GM18505 (cell line): Measurements from ENCODE around the gene NCKAP5.

Source experiments
- ATAC-seq: cut with Tn5 transposase; IDR thresholded peaks from one replicate; pipeline ENCODE4 v1.9.1; 2021; ENCODE audit not compliant: unreplicated experiment
- POLR2A ChIP-seq: IDR thresholded peaks from 4 replicates; pipeline ENCODE4 v1.6.1; 2011; ENCODE audit warnings: borderline replicate concordance; ENCODE audit not compliant: insufficient read depth, insufficient read length; ENCODE audit errors: extremely low read depth

NCKAP5 gene

DNA sequence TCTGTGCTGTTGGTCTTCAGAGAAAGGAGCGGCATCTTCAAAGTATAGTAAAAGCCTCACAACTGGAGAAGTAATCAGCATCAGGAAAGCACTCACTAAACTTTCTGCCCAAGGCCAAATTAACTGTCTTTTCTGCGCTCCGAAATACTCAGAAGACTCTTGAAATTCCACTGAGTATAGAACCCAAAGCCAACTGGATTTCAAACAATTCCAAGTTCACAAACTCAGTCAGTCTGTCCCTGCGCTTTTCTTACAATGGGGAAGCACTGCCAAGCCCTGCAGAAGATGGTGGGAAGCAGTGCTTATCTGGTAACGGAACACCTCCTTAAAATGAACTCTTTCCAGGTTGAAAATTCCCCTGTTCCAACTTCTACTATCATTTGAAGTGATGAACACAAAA, 193.5 kb downstream of the NCKAP5 start:
- no peak for ATAC-seq
- no peak for TF ChIP-seq POLR2A

DNA sequence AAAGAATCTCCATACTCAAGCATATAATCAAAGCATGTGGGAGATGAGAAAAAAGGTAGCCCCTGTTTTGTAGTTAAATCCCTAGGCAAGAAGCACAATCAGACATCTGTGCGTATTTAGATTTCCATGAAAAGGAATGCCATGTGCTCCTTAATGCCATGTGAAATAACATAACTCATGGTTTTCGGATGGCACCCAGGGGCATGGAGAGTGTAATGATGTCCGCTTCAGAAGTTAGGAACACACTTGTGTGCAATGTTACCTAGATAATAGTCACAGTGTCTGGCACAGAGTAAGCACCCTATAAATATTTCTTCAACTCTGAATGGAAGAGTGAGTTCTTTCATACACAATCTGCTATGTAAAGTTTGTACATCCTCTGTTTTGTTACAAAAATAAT, 197.0 kb downstream of the NCKAP5 start:
- no peak for TF ChIP-seq POLR2A
- ATAC-seq: no peak

DNA sequence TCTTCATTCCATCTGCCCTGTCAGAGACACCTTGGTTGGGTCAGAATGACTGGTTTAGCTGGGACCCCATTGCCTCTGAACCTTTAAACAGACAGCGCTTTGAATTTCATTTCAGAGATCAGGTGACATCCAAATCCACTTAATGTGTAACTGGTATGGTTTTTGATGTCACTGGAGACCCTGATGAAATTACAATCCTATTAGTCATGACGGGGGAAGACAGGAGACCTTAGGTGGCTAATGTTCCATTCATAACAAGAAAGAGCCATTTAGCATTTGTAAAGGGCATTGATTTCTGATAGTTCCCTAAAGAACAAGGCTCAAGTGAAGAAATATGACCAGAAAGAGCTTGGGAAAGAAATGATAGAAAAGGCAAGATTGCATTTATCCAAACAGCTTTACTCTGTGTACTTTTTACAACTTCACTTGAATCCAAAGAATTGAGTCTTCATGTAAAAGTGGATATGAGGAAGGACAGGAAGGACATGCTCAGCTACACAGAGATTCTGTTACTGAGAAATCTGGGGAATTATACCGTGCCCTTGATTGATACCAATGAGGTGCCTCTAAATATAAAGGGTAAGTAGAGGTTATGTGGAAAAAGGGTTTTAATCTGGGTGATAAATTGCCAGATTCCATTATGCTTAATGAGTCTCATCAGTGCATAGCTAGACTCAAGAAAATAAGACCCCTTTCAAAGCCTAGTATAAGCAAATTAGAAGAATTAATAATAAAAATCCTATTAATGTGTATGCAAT, 198.2 kb downstream of the NCKAP5 start:
- no peak for ATAC-seq
- TF ChIP-seq POLR2A: no peak

DNA sequence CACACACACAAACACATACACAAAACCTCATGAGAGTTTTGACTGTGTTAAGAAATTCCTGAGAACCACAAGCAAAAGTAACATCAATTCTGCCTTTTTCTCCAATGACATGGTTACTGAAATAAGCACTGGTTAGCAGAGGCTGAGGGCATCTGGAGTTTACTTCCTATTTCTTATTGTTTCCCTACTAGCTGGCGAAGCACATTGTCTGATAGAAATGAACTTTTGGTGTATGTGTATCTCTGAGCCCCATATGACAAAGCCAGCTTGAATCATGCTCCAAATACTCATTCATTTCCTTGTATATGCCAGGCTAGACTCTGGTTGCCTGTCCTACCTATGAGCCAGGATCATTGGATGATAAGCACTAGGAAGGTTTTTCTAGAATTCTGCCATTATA, 203.1 kb downstream of the NCKAP5 start:
- ATAC-seq: no peak
- no peak for TF ChIP-seq POLR2A

DNA sequence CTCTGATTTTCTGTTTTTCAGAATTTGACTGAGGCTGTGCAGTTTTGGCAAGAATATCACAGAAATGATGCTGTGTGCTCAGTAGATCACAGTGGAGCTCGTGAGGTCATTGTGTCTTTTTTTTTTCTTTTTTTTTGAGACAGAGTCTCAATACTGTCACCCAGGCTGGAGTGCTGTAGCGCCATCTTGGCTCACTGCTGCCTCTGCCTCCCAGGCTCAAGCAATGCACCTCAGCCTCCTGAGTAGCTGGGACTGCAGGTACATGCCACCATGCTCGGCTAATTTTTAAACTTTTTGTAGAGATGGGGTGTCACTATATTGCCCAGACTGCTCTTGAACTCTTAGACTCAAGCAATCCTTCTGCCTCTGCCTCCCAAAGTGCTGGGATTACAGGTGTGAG, 203.6 kb downstream of the NCKAP5 start:
- TF ChIP-seq POLR2A: no peak
- ATAC-seq: no peak

DNA sequence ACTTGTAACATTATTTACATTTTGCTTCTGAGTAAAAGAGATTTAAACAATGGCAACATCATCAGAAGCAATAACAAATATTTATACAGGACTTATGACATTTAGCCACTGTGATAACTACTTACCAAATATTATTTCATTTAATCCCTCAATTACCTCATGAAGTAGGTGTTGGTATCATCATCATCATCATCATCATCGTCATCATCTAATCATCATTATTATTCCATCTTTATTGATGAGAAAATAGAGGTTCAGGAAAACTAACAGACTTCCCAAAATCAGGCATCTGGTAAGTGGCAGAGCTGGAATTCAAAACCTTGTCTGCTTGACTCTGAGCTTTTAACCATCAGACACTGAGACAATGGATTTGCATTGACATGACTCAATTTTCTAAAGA, 204.4 kb downstream of the NCKAP5 start:
- TF ChIP-seq POLR2A: no peak
- no peak for ATAC-seq

DNA sequence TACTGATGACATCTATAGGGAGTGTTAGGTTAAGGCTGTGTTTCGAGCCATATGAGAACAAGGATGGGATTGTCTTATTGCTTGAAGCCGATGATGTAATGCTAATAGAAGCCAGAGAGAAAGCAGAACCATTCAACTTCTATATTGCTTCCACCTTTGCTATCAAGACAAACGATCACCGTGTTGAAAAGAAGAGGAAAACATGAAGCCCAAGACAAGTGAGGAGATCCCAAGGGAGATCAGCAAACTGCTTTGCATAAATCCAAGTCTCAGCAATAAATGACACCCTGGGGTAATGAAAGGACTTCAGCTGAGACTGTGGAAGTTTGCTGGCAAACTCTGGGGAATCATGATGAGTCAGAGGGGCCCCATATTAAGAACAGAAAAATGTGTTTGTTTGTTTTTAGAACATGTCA, 206.2 kb downstream of the NCKAP5 start:
- ATAC-seq: no peak
- TF ChIP-seq POLR2A: no peak

DNA sequence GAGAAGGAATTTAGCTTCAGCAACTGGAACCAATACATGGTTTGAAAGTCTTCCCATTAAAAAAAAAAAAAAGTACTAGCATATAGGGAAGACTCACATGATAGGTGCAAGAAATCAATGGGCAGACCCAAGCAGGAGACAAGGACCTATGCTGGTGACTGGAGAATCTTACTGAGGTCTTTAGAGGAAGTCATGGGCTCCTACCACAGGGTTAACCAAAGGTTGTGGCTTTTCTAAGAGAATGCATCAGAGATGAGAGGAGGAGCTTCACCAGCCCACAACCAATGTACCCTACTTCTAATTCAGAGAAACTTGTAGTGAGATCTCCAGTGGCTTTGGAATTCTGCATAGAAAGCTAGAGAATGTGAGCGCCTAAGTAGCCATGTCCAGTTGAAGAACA, 207.4 kb downstream of the NCKAP5 start:
- ATAC-seq: no peak
- TF ChIP-seq POLR2A: no peak

DNA sequence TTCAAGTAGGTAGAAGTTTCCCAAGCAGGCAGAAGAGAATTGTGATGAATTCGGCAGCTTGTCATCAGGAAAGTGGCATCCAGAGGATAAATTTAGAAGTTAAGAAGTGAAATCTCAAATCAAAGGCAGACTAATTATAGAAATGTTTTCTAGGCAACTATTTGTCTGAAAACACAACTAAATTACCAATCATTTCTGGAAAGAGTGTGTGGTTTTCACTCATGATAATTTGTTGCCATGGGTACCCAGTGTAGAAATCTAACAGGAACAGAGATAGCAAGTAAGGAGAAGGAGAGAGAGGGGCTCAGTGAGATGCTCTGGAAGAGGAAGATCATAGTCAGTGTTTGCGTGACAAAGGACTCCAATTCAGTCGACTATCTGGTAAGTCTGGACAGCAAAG, 208.1 kb downstream of the NCKAP5 start:
- TF ChIP-seq POLR2A: no peak
- no peak for ATAC-seq

DNA sequence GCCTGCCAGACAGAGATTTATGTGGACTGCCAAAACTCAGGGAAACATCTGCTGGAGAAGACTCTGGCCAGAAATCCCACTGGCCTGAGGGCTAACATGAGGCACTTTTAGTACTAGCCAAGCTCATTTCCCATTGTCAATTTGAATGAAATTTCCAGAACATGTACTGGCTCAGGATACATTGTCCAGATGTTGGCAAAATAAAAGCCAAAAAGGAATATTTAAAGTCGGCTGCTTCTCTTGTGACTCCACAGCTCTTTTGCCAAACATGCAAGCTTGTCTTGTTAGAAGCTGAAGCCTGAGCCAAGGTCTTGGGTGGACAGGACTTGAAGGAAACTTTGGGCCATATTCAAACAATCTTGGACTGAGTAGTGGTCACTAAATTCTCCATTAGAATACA, 215.5 kb downstream of the NCKAP5 start:
- no peak for ATAC-seq
- TF ChIP-seq POLR2A: no peak

DNA sequence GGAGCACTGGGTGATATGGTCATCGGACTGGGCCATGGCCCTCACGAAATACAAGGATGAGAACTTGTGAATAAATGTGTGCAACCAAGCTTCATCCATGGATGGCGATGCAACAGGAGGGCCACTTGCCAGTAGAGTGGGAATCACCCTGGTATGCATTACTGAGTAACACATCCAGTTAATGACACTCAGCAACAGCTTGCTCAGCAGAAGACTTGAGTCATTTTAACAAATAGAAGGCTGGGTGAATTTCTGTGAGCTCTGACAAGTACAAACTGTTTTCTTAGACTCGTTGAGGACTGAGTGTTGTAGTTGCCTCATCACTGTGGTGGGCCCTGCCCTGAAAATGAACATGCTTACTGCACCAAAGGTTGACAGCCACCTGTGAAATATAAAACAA, 221.6 kb downstream of the NCKAP5 start:
- TF ChIP-seq POLR2A: no peak
- no peak for ATAC-seq

DNA sequence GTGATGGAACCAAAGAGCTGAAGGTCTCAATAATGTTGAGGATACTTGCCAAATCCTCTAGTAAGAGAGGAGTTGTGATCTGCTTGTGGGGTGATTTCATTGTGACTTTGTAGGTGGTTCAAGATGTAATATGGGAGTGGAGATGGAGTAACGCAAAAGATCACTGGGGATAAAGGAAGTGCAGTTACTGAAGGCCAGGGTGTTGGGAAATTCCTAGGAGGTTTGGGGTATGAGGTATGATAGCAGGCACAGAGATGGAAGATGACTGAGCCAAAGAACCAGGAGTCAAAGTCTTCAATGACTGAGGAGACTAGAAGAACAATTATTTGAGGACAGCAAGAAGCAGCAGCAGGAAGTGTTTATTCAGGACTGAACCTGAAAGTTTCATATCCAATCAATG, 222.6 kb downstream of the NCKAP5 start:
- no peak for ATAC-seq
- no peak for TF ChIP-seq POLR2A

DNA sequence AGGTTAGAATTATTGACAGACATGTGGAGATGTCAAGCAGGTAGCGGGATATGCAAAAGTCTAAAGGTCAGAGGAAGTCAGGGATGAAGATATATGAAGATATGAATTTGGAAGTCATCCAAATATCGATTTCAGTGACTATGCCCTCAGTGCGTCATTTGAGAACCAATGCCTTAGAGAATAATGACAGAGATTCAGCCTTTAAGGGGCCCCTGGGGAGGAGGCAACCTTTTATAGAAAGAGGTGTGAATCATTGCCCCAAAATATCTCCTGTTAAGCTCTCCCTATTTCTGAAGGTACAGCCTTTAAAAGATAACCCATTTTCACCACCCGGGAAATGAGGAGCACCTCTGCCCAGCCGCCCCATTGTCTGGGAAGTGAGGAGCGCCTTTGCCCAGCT, 223.4 kb downstream of the NCKAP5 start:
- no peak for TF ChIP-seq POLR2A
- ATAC-seq: no peak

DNA sequence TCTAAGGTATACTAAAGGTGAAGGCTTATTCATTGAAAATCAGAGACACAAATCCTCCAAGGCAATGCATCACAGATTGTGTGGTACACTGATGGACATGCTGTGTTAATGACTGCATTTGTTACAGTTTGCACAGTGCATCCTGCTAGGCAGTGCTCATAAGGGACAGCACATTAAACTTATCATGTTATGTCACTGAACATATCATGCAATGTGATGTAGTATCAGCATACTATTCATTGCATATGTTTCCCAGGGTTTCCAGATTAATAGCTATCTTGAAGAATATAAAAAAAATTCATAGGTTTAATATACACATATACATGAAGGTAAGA, 225.3 kb downstream of the NCKAP5 start:
- TF ChIP-seq POLR2A: no peak
- ATAC-seq: no peak
